PC-9 (cell line): ENCODE results near the gene KIF2C. TPM values are rescaled to one million over a fixed set of nuclear protein-coding genes. Genes with fewer than 3 reads are reported as not detected.
A peak's percentile ranks its signal among the peaks of the same experiment; 100 is the strongest.

Experiments
- BruUV-seq: library from RNA; stranded (reverse); fragments of 400-500 nt; replicated peaks from 2 replicates; lab custom pipeline; 2021; lab: Mats Ljungman, UMichigan
- CTCF ChIA-PET: fragments of 300-600 bp; sonication (Branson Sonifier 250); formaldehyde crosslinking; loops from one replicate; lab custom pipeline; 2022; ENCODE audit warnings: antibody characterized with exemption; lab: Charles Lee
- POLR2A ChIA-PET: fragments of 300-600 bp; sonication (Branson Sonifier 250); formaldehyde crosslinking; loops from one replicate; lab custom pipeline; 2022; ENCODE audit warnings: antibody characterized with exemption; ENCODE audit not compliant: unreplicated experiment; lab: Charles Lee
- DNase-seq, 2 experiments: peaks; one replicate each; pipeline versions ENCODE4 v3.0.0 to v3.0.0-alpha.2; 2015 to 2022; ENCODE audit warnings: mixed read lengths in 1 of 2
- H2AFZ ChIP-seq: fragments of 200-600 bp; sonication (generic); 2 replicates; pipeline ENCODE4 v1.8.1; 2017; ENCODE audit warnings: antibody characterized with exemption
- H3F3A ChIP-seq: fragments of 200-600 bp; sonication (generic); 2 replicates; pipeline ENCODE4 v1.8.1; 2017; ENCODE audit warnings: antibody characterized with exemption, mild to moderate bottlenecking, low read depth; ENCODE audit not compliant: insufficient read depth
- H3K27ac ChIP-seq: fragments of 200-600 bp; sonication (generic); 2 replicates; pipeline ENCODE4 v1.6.1; 2016; ENCODE audit warnings: mixed run types
- H3K27me3 ChIP-seq: fragments of 200-600 bp; sonication (generic); 2 replicates; pipeline ENCODE4 v1.6.1; 2016; ENCODE audit warnings: low read depth, mixed run types; ENCODE audit not compliant: insufficient read depth
- H3K36me3 ChIP-seq: fragments of 200-600 bp; sonication (generic); 2 replicates; pipeline ENCODE4 v1.6.1; 2016; ENCODE audit warnings: low read depth, mixed run types
- H3K4me1 ChIP-seq: fragments of 200-600 bp; sonication (generic); replicated peaks from 2 replicates; pipeline ENCODE4 v1.6.1; 2016; ENCODE audit warnings: mixed run types; ENCODE audit not compliant: insufficient read depth
- H3K4me2 ChIP-seq: fragments of 200-600 bp; sonication (generic); 2 replicates; pipeline ENCODE4 v1.6.1; 2017; ENCODE audit warnings: mixed run types
- H3K4me3 ChIP-seq: fragments of 200-600 bp; sonication (generic); 2 replicates; pipeline ENCODE4 v1.6.1; 2016; ENCODE audit warnings: mixed run types
- H3K79me2 ChIP-seq: fragments of 200-600 bp; sonication (generic); 2 replicates; pipeline ENCODE4 v1.6.1; 2017; ENCODE audit warnings: low read depth, mixed run types
- H3K9me2 ChIP-seq: fragments of 200-600 bp; sonication (generic); 2 replicates; pipeline ENCODE4 v1.8.1; 2017; ENCODE audit warnings: mild to moderate bottlenecking; ENCODE audit not compliant: insufficient read depth
- H3K9me3 ChIP-seq: fragments of 200-600 bp; sonication (generic); 2 replicates; pipeline ENCODE4 v1.8.1; 2016; ENCODE audit warnings: low read depth; ENCODE audit not compliant: insufficient read depth
- H4K20me1 ChIP-seq: fragments of 200-600 bp; sonication (generic); 2 replicates; pipeline ENCODE4 v1.8.1; 2017; ENCODE audit not compliant: insufficient read depth
- EZH2 ChIP-seq: fragments of 200-600 bp; sonication (generic); IDR thresholded peaks from 2 replicates; pipeline ENCODE4 v1.8.0; 2017; ENCODE audit warnings: antibody characterized with exemption, low read depth
- intact Hi-C: fragments of 100-400 bp; cut with micrococcal nuclease; formaldehyde crosslinking; loops from one replicate; pipeline ENCODE4 v1.10.0; 2022; ENCODE audit not compliant: unreplicated experiment
- total RNA-seq: library from RNA; stranded (reverse); gene quantifications from 2 replicates; pipeline ENCODE4 v1.2.3, GENCODE V29; 2021
- TF ChIP-seq, protein P1 (sequence below): fragments of 200-600 bp; sonication (generic); conservative IDR thresholded peaks from 2 replicates; pipeline ENCODE4 v1.6.1; 2017; ENCODE audit warnings: mixed run types, antibody characterized with exemption, mild to moderate bottlenecking, moderate library complexity

Gene KIF2C
- total RNA-seq, 1 experiment from 2014 or later = 119 TPM

DNA sequence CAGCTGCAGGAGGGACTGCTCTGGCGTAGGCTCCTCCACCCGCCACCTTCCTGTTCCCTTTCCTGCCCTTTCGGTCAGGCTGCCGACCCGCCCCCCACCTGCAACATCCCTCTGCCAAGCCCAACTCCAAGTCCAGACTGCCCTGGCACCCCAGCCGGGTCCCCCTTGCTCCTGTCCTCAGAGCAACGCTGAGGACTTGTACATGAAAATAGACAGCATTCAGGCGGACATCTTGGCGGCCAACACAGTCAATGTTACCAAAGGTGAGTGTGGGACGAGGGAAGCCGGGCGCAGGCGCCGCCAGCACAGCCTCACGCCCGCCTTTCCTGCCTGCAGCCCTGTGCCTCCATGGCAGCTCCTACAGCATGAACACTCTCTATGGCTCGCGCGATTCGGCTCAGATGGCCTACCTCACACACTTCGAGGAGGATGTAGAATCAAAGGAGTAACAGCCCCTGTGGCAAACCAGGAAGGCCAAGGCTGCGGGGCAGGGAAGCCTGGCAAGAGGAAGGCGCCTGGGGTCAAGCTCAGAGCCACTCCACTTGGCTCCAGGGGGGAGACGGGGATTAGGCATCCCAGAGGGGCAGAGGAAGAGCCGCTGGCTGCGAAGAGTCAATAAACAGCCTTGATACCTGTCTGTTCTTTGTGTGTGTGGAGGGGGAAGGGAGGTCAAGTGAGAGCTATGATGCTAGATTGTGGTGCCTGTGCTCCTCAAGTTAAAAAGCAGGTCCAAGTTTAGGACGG, 14.5 kb upstream of the KIF2C start:
- CTCF ChIA-PET = no interaction called here
- Histone ChIP-seq H3K27ac (no peak overlapping the region), H3K27me3 (no peaks in the 10 kb centered on the region), H3K4me2 (no peak overlapping the region), H3K4me3 (no peak overlapping the region), H3K36me3 (no peaks in the 10 kb centered on the region), H2AFZ (no peak overlapping the region), H3K9me3 (no peaks in the 10 kb centered on the region), H3K4me1 (peaks cover 48% of the 10 kb centered on the region), H3K9me2 (no peaks in the 10 kb centered on the region), H3K79me2 (no peaks in the 10 kb centered on the region), H3F3A (peaks cover 62% of the 10 kb centered on the region), H4K20me1 (no peaks in the 10 kb centered on the region)
- intact Hi-C loops = no loop called here
- BruUV-seq = no TSS peak
- no peak for DNase-seq
- TF ChIP-seq EZH2 = no peak
- TF ChIP-seq, protein P1, sequence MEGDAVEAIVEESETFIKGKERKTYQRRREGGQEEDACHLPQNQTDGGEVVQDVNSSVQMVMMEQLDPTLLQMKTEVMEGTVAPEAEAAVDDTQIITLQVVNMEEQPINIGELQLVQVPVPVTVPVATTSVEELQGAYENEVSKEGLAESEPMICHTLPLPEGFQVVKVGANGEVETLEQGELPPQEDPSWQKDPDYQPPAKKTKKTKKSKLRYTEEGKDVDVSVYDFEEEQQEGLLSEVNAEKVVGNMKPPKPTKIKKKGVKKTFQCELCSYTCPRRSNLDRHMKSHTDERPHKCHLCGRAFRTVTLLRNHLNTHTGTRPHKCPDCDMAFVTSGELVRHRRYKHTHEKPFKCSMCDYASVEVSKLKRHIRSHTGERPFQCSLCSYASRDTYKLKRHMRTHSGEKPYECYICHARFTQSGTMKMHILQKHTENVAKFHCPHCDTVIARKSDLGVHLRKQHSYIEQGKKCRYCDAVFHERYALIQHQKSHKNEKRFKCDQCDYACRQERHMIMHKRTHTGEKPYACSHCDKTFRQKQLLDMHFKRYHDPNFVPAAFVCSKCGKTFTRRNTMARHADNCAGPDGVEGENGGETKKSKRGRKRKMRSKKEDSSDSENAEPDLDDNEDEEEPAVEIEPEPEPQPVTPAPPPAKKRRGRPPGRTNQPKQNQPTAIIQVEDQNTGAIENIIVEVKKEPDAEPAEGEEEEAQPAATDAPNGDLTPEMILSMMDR = no peak
- POLR2A ChIA-PET = no interaction called here

DNA sequence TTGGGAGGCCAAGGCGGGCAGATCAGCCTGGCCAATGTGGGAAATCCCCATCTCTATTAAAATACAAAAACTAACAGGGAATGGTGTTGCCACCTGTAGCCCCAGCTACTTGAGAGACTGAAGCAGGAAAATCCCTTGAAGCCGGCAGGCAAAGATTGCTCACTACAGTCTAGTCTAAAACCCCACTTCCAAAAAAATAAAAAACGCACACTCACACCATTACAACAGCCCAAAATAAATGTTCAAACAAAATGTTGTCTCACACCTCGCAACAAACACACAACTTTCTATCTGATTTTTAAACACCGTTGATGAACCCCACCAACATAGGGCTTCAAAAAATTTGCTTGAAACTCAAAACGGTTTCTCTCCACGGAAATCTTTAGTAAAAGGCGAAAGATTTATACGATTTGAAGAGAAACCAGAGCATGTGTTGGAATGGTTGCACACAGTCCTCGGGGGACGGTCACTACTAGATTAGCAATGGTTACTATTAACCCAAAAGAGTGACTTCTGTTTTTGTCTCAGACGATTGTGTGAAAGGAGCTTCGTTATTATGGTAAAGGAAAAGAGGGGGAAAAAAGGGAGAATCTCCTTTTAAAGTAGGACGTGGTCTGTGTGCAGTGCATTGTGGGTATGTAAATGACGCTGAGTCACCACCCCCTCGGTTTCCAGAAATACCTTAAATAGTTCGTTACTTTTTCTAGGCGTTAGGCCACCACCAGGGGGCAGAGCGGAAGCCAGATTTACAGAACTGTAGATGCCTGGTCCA, 8.7 kb upstream of the KIF2C start, which contains the start of gene RNU5D-1:
Gene RNU5D-1, minus strand, starts transcription at position 430 of the 772 bp plus-strand sequence.
- peak; percentile 95 to 96 for DNase-seq
- CTCF ChIA-PET = interaction anchor here (0.6 to 1.0 kb wide), 11 partner anchors 9 to 1154 kb away, joined by 3 to 6 read pairs (median 4); partner anchors contain the start of gene PLK3
- Histone ChIP-seq H2AFZ (peak within 1 kb of the TSS; percentile 65), H3K4me3 (peak within 1 kb of the TSS; percentile 47; the same call in 1 of the 2 replicates), H3K4me1 (peaks cover 54% of the 10 kb centered on the region), H3K27me3 (no peaks in the 10 kb centered on the region), H3K27ac (peak within 1 kb of the TSS; percentile 98), H3K9me3 (no peaks in the 10 kb centered on the region), H4K20me1 (no peaks in the 10 kb centered on the region), H3K36me3 (no peaks in the 10 kb centered on the region), H3K79me2 (no peaks in the 10 kb centered on the region), H3F3A (peaks cover 77% of the 10 kb centered on the region), H3K9me2 (no peaks in the 10 kb centered on the region), H3K4me2 (peak within 1 kb of the TSS; percentile 74)
- TF ChIP-seq, protein P1 = peak; percentile 92
- TF ChIP-seq EZH2 = no peak
- BruUV-seq = TSS peak; percentile 99
- intact Hi-C loops = loop anchor here (1.0 to 10.0 kb wide), 9 partner anchors 8 to 854 kb away; partner anchors contain the start of genes BTBD19, DYNLT4, HECTD3 and KIF2C
- POLR2A ChIA-PET = interaction anchor here (0.5 to 2.8 kb wide), 26 partner anchors 9 to 1494 kb away, joined by 3 to 78 read pairs (median 5); partner anchors contain the start of genes EIF2B3, HECTD3, RPS8 and TMEM53

DNA sequence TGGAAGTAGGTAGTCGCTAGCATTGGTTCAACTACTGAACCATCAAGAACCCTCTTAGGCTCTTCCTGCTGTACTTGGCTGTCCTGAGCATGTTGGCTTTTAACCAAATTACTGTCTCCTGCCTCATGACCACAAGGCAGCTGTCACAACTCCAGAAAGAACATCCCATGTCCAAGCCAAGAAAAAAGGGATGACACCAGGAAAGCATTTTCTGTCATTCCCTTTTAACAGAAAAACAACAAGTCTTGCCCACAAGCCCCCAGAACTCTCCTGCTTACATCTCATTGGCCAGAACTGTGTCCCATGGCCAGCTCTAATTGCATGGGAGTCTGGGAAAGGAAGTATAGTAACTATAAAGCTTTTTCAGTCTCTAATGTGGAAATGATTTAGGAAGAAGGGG, 6.3 kb upstream of the KIF2C start:
- H3F3A ChIP-seq = peaks cover 65% of the 10 kb centered on the region
- no peaks in the 10 kb centered on the region for H3K9me2 ChIP-seq
- no peaks in the 10 kb centered on the region for H3K36me3 ChIP-seq
- no peak for DNase-seq
- CTCF ChIA-PET = interaction anchor here (0.6 to 0.8 kb wide), 2 partner anchors 533 to 570 kb away, joined by 13 to 15 read pairs; no protein-coding TSS in a partner anchor
- POLR2A ChIA-PET = interaction anchor here (0.6 to 0.9 kb wide), 2 partner anchors 12 to 42 kb away, joined by 3 read pairs; partner anchors contain the start of gene RPS8
- H3K4me1 ChIP-seq = peaks cover 39% of the 10 kb centered on the region
- H3K4me2 ChIP-seq = no peak overlapping the region; the same call in 1 of the 2 replicates
- BruUV-seq = no TSS peak
- TF ChIP-seq EZH2 = no peak
- TF ChIP-seq, protein P1 = no peak
- no peaks in the 10 kb centered on the region for H3K27me3 ChIP-seq
- H4K20me1 ChIP-seq = no peaks in the 10 kb centered on the region
- no peak overlapping the region for H2AFZ ChIP-seq
- peak overlapping the region; percentile 98; the same call in 1 of the 2 replicates for H3K27ac ChIP-seq
- intact Hi-C loops = loop anchor here (10.0 kb wide), 2 partner anchors 71 to 851 kb away; partner anchors contain the start of genes BTBD19, DYNLT4, NASP and PLK3
- no peaks in the 10 kb centered on the region for H3K9me3 ChIP-seq
- H3K4me3 ChIP-seq = no peak overlapping the region
- H3K79me2 ChIP-seq = no peaks in the 10 kb centered on the region
